K562 (cell line): ENCODE results near the gene NRM. TPM values are rescaled to one million over a fixed set of nuclear protein-coding genes. Genes with fewer than 3 reads are reported as not detected.

ENCODE experiments used
- ATAC-seq: fragments of 200-7000 bp; cut with Tn5 transposase; 3 replicates; pipeline ENCODE4 v1.9.1; 2020; ENCODE audit warnings: moderate library complexity
- BruUV-seq: library from RNA; stranded (reverse); fragments of 400-500 nt; replicated peaks from 2 replicates; lab custom pipeline; 2021; lab: Mats Ljungman, UMichigan
- CTCF ChIA-PET: fragments of 300-600 bp; formaldehyde crosslinking; extraction: SDS; loops from one replicate; lab custom pipeline; 2021; ENCODE audit warnings: low intra/inter-chr PET ratio; lab: Yijun Ruan, JAX
- POLR2A ChIA-PET: fragments of 300-600, 350-650 bp; sonication (Branson Sonifier 250); formaldehyde crosslinking; extraction: SDS; loops from one replicate; lab custom pipeline; 2021; ENCODE audit warnings: antibody characterized with exemption, inconsistent platforms; lab: Yijun Ruan, JAX
- DNase-seq, 4 experiments: peaks; one replicate each; pipeline versions ENCODE4 v3.0.0 to v3.0.0-alpha.2; 2011 to 2018; ENCODE audit warnings: low spot score in 3 of 4, mixed read lengths in 3 of 4; ENCODE audit errors: extremely low read depth in 1 of 4
- FAIRE-seq: peaks from 2 replicates; lab custom pipeline; 2011; peaks lifted over from hg19 to GRCh38; lab: Jason Lieb, UNC
- H2AFZ ChIP-seq: 2 replicates; pipeline ENCODE4 v1.6.0; 2011; ENCODE audit warnings: low read depth, low read length, control low read depth, inconsistent platforms
- H3K27ac ChIP-seq: fragments of 200-600 bp; 3 replicates; pipeline ENCODE4 v1.8.0; 2011; ENCODE audit warnings: low read depth, mild to moderate bottlenecking, control low read depth, inconsistent platforms, low read length, moderate library complexity, mixed read lengths; ENCODE audit errors: extremely low read depth
- H3K27me3 ChIP-seq, 2 experiments: fragments of 300-600 bp in 1 of 2; 2 replicates in 1 of 2; 3 replicates in 1 of 2; pipeline versions ENCODE4 v1.6.0 to v1.8.0; 2011; ENCODE audit warnings: inconsistent platforms in 2 of 2, low read length in 2 of 2, mild to moderate bottlenecking in 1 of 2, mixed read lengths in 1 of 2, moderate library complexity in 1 of 2; ENCODE audit not compliant: control insufficient read depth in 2 of 2, insufficient read depth in 2 of 2
- H3K36me3 ChIP-seq: fragments of 300-600 bp; 3 replicates; pipeline ENCODE4 v1.8.0; 2011; ENCODE audit warnings: mild to moderate bottlenecking, low read length, inconsistent platforms; ENCODE audit not compliant: control insufficient read depth, insufficient read depth
- H3K4me1 ChIP-seq, 2 experiments: fragments of 200-600 bp in 1 of 2; replicated peaks in 1 of 2; 2 replicates in 1 of 2; 3 replicates in 1 of 2; pipeline versions ENCODE4 v1.5.1 to v1.8.0; 2011; ENCODE audit warnings: inconsistent platforms in 2 of 2, low read length in 2 of 2, mild to moderate bottlenecking in 1 of 2, mixed read lengths in 1 of 2, moderate library complexity in 1 of 2; ENCODE audit not compliant: control insufficient read depth in 2 of 2, insufficient read depth in 2 of 2
- H3K4me2 ChIP-seq: 2 replicates; pipeline ENCODE4 v1.6.1; 2011; ENCODE audit warnings: low read length, control low read depth, inconsistent platforms, mixed read lengths; ENCODE audit not compliant: insufficient read depth
- H3K4me3 ChIP-seq: fragments of 200-600 bp; sonication (generic), shearing (Covaris generic); 2 replicates; pipeline ENCODE4 v1.5.1; 2016; ENCODE audit warnings: control low read depth, inconsistent platforms
- H3K79me2 ChIP-seq: fragments of 200-600 bp; 3 replicates; pipeline ENCODE4 v1.8.0; 2011; ENCODE audit warnings: low read length, inconsistent platforms; ENCODE audit not compliant: control insufficient read depth, insufficient read depth
- H3K9ac ChIP-seq, 2 experiments: 2 replicates each; pipeline versions ENCODE4 v1.6.0 to v1.6.1; 2011; ENCODE audit warnings: low read depth in 2 of 2, low read length in 2 of 2, control low read depth in 1 of 2, inconsistent platforms in 1 of 2, mild to moderate bottlenecking in 1 of 2, mixed read lengths in 1 of 2; ENCODE audit not compliant: insufficient read depth in 1 of 2
- H3K9me1 ChIP-seq: one replicate; pipeline ENCODE4 v1.6.0; 2011; ENCODE audit warnings: inconsistent platforms, mild to moderate bottlenecking, low read length, moderate library complexity; ENCODE audit not compliant: control insufficient read depth, insufficient read depth
- H3K9me3 ChIP-seq: replicated peaks from 2 replicates; pipeline ENCODE4 v1.5.1; 2011; ENCODE audit warnings: low read depth, low read length, inconsistent platforms; ENCODE audit not compliant: control insufficient read depth, insufficient read depth
- H4K20me1 ChIP-seq: replicated peaks from 2 replicates; pipeline ENCODE4 v1.6.1; 2011; ENCODE audit warnings: low read length, inconsistent platforms, mixed read lengths; ENCODE audit not compliant: control insufficient read depth, insufficient read depth
- CEBPB ChIP-seq: fragments of 450-650 bp; IDR thresholded peaks from 2 replicates; pipeline ENCODE4 v1.6.1; 2016; ENCODE audit warnings: missing genetic modification characterization, missing compliant biosample characterization
- GTF2B ChIP-seq: IDR thresholded peaks from 2 replicates; pipeline ENCODE4 v1.6.1; 2011; ENCODE audit not compliant: insufficient read length; ENCODE audit errors: extremely low read depth
- NKRF ChIP-seq: fragments of 450-650 bp; IDR thresholded peaks from 2 replicates; pipeline ENCODE4 v1.6.1; 2016; ENCODE audit warnings: borderline replicate concordance
- POLR3A ChIP-seq: IDR thresholded peaks from 2 replicates; pipeline ENCODE4 v1.6.1; 2011; ENCODE audit warnings: borderline replicate concordance, mild to moderate bottlenecking, moderate library complexity; ENCODE audit not compliant: insufficient read length, insufficient read depth; ENCODE audit errors: extremely low read depth
- RBFOX2 ChIP-seq: fragments of 200-400 bp; formaldehyde crosslinking; IDR thresholded peaks from 2 replicates; pipeline ENCODE4 v1.6.1; 2017; ENCODE audit warnings: low read depth, mild to moderate bottlenecking, low read length, moderate library complexity
- SRF ChIP-seq, 2 experiments: fragments of 250-450, 450-650 bp in 1 of 2; sonication (Bioruptor Pico) in 1 of 2; sonication (generic) in 1 of 2; formaldehyde crosslinking; IDR thresholded peaks; 2 replicates each; pipeline versions ENCODE4 v1.5.0 to v1.5.1; 2020 to 2022; ENCODE audit warnings: mild to moderate bottlenecking in 1 of 2, missing genetic modification reagents in 1 of 2
- ZNF212 ChIP-seq: fragments of 450-650 bp; formaldehyde crosslinking; IDR thresholded peaks from 2 replicates; pipeline ENCODE4 v1.4.0; 2020; ENCODE audit warnings: mild to moderate bottlenecking
- ZNF280B ChIP-seq: fragments of 250-450 bp; sonication (Bioruptor Pico); IDR thresholded peaks from 2 replicates; pipeline ENCODE4 v1.5.1; 2021; ENCODE audit warnings: mild to moderate bottlenecking
- ZNF282 ChIP-seq: sonication (generic); formaldehyde crosslinking; IDR thresholded peaks from 2 replicates; pipeline ENCODE4 v1.8.1; 2023; ENCODE audit warnings: missing genetic modification reagents
- ZNF41 ChIP-seq: fragments of 250-450 bp; sonication (Bioruptor Pico); conservative IDR thresholded peaks from 2 replicates; pipeline ENCODE4 v1.4.0; 2020; ENCODE audit warnings: mild to moderate bottlenecking
- WGBS: fragments of 100-300 bp; shearing (Covaris generic); methylation state at CpG from one replicate; pipeline ENCODE4 v1.1.6; 2016; ENCODE audit warnings: low coverage, mixed read lengths; ENCODE audit not compliant: insufficient coverage; ENCODE audit errors: missing lambda C conversion rate; 5-methylcytosine and 5-hydroxymethylcytosine counted together
- in situ Hi-C: fragments of 300-500 bp; cut with MboI; formaldehyde crosslinking; loops from 4 replicates; pipeline ENCODE4 v1.15.0; 2018; ENCODE audit warnings: inconsistent platforms, mixed read lengths
- intact Hi-C: fragments of 100-400 bp; cut with micrococcal nuclease; formaldehyde crosslinking; loops from 2 replicates; pipeline ENCODE4 v1.14.2; 2022
- polyA plus RNA-seq, 8 experiments: library from polyadenylated mRNA; depleted of rRNA in 4 of 8; stranded (reverse) in 5 of 8; unstranded in 3 of 8; fragments of >200 nt; fragmentation: Nextera tagmentation in 2 of 8; fragmentation: Illumina TruSeq in 1 of 8; extraction: Ambion mirVana in 2 of 8; extraction: Trizol in 1 of 8; gene quantifications; 2 replicates each; pipeline versions ENCODE4 v1.2.1 to v1.2.3, GENCODE V29; 2011 to 2014; ENCODE audit warnings: inconsistent platforms in 1 of 8, missing spikeins in 1 of 8
- total RNA-seq, 7 experiments: library from RNA; depleted of rRNA in 6 of 7; stranded (reverse); fragments of >200 nt in 6 of 7; fragmentation: Illumina TruSeq in 2 of 7; extraction: Trizol in 2 of 7; gene quantifications; 2 replicates each; pipeline versions ENCODE4 v1.2.1 to v1.2.3, GENCODE V29; 2011 to 2021; ENCODE audit warnings: low replicate concordance in 1 of 7

NRM gene
- total and polyA plus RNA-seq, 9 of the 15 experiments (the other 6 are each of a cell fraction or from before 2014, with no cell fraction given) = 9.7 to 58.2 (median 18.1) TPM

- Histone ChIP-seq H3K9ac (peak overlapping the region in 1 of 2 experiments; percentile 62; a peak in 2 of 4 replicates), H3K36me3 (peaks cover 89% of the 10 kb centered on the region), H4K20me1 (no peaks in the 10 kb centered on the region), H3K9me1 (no peaks in the 10 kb centered on the region), H3K79me2 (no peaks in the 10 kb centered on the region), H2AFZ (no peak overlapping the region), H3K27me3 (no peaks in the 10 kb centered on the region), H3K27ac (no peak overlapping the region), H3K9me3 (no peaks in the 10 kb centered on the region), H3K4me2 (no peak overlapping the region), H3K4me1 (no peaks in the 10 kb centered on the region), H3K4me3 (no peak overlapping the region)
- TF ChIP-seq RBFOX2 (peak; percentile 35; the same call in 1 of the 2 replicates), SRF (CRISPR knock-in tag; IDR thresholded peaks at IDR 0.05) (no peak)
- intact Hi-C loops = no loop called here
- ATAC-seq (peak; percentile 11; the same call in 2 of the 3 replicates), FAIRE-seq (no peak), DNase-seq (no peak)
- in situ Hi-C loops = no loop called here
- CTCF ChIA-PET = no interaction called here
- no TSS peak for BruUV-seq
- WGBS = 56% methylated on average over 4 of the region's 6 CpGs
- POLR2A ChIA-PET = interaction anchor here (1.0 to 27.1 kb wide), 3 partner anchors 4 to 92 kb away, joined by 3 to 524 read pairs (median 524); partner anchors contain the start of genes MDC1, NRM and TUBB
These were observed 16.6 kb upstream of the NRM start for GRCh38 chr6:30707281-30707850.

- Histone ChIP-seq H3K27ac (no peak overlapping the region), H3K4me3 (no peak overlapping the region), H3K79me2 (no peaks in the 10 kb centered on the region), H4K20me1 (no peaks in the 10 kb centered on the region), H3K9ac (no peak overlapping the region; a peak in 1 of 4 replicates), H3K4me2 (no peak overlapping the region), H3K4me1 (no peaks in the 10 kb centered on the region), H3K9me1 (no peaks in the 10 kb centered on the region), H3K9me3 (no peaks in the 10 kb centered on the region), H3K27me3 (no peaks in the 10 kb centered on the region), H2AFZ (no peak overlapping the region), H3K36me3 (peaks cover 82% of the 10 kb centered on the region)
- FAIRE-seq (no peak), DNase-seq (no peak), ATAC-seq (no peak)
- BruUV-seq = no TSS peak
- CTCF ChIA-PET = interaction anchor here (0.6 kb wide), 1 partner anchor 1957 kb away, joined by 3 read pairs; no protein-coding TSS in a partner anchor
- WGBS = 74% methylated on average over 4 of the region's 4 CpGs
- in situ Hi-C loops = no loop called here
- POLR2A ChIA-PET = interaction anchor here (23.5 to 27.1 kb wide), 2 partner anchors 6 to 7 kb away, joined by 524 read pairs; partner anchors contain the start of genes MDC1, NRM and TUBB
- intact Hi-C loops = no loop called here
- no peak for TF ChIP-seq ZNF282 (CRISPR knock-in tag)
- no peak for TF ChIP-seq GTF2B
- no peak for TF ChIP-seq ZNF41 (CRISPR knock-in tag)
- no peak for TF ChIP-seq ZNF280B (CRISPR knock-in tag)
- TF ChIP-seq NKRF = no peak
- TF ChIP-seq POLR3A = no peak
- no peak for TF ChIP-seq ZNF212 (CRISPR knock-in tag)
- TF ChIP-seq CEBPB = no peak
These were observed 14.8 kb upstream of the NRM start for GRCh38 chr6:30705620-30706019.
